C4-2B (cell line): ENCODE data around the gene PDK2.

Experiments used
- H3K27ac ChIP-seq: fragments of 450-650 bp; 2 replicates; pipeline ENCODE4 v1.5.1; 2017
- CTCF ChIP-seq: fragments of 450-650 bp; conservative IDR thresholded peaks from 2 replicates; pipeline ENCODE4 v1.5.1; 2017; ENCODE audit warnings: mild to moderate bottlenecking
- ZFX ChIP-seq: fragments of 450-650 bp; IDR thresholded peaks from 2 replicates; pipeline ENCODE4 v1.6.1; 2017

Gene PDK2

GRCh38 chr17:50109207-50109606, 14.1 kb downstream of the PDK2 start:
- TF ChIP-seq CTCF (no peak), ZFX (no peak)
- no peak overlapping the region for H3K27ac ChIP-seq

- no peak overlapping the region for H3K27ac ChIP-seq
- TF ChIP-seq ZFX: no peak
Measured at GRCh38 chr17:50109785-50110184, 14.6 kb downstream of the PDK2 start.

GRCh38 chr17:50110591-50111349, 15.6 kb downstream of the PDK2 start:
- no peak overlapping the region for H3K27ac ChIP-seq
- no peak for TF ChIP-seq CTCF
- TF ChIP-seq ZFX: no peak

- peak overlapping the region; percentile 3 for H3K27ac ChIP-seq
- TF ChIP-seq CTCF: no peak
- TF ChIP-seq ZFX: no peak
Measured at GRCh38 chr17:50111673-50112655, 16.8 kb downstream of the PDK2 start.

GRCh38 chr17:50112694-50113093, 17.5 kb downstream of the PDK2 start:
- TF ChIP-seq ZFX (no peak), CTCF (no peak)
- no peak overlapping the region for H3K27ac ChIP-seq

GRCh38 chr17:50113624-50114320, 18.6 kb downstream of the PDK2 start:
- H3K27ac ChIP-seq: no peak overlapping the region
- no peak for TF ChIP-seq CTCF
- no peak for TF ChIP-seq ZFX

- H3K27ac ChIP-seq: no peak overlapping the region
- TF ChIP-seq CTCF: no peak
- no peak for TF ChIP-seq ZFX
Measured at GRCh38 chr17:50114401-50114800, 19.2 kb downstream of the PDK2 start.
